ENCODE results near the gene ALS2CL. TPM values are rescaled to one million over a fixed set of nuclear protein-coding genes. Genes with fewer than 3 reads are reported as not detected.

Gene ALS2CL
- total RNA-seq, 4 donors from 2014 or later, result 4.8 to 10.4 (median 9.6) TPM

DNA sequence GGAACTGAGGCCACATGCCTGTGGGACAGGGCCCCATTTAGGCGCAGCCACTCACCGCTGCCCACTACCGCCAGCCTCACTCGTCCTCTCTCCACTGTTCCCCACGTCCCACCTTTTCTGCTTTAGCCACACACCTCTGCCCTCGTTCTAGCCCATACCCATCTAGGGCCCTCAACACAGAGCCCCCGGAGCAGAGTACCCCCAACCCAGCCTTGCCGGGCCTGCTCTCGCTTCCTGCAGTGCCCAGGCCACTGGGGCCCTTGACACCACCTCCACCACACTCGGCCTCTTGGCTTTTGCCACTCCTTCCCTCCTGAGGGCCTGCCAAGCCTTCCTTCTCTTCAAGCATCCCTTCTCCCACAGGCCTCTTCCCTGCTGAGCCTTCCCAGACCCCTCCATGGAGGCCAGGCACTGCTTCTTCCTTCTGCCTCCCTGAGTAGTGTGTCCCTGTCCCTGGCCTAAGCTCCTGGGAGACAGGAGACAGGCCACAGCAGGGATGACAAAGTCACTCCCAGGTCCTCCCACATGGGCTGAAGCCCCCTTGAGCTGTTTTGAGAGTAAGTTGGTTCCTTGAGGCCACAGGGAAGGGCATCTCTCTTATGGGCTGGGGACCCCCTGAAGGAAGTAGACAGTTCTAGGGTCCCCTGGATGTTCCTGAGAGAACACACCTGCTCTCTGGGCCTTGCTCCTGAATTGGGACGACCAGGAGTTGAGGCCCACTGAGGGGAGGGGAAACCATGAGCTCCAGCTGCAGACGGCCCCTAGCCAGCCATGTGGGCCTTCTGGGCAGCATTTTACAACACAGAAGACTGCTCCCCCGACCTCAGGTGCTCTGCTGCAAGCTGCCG, 19.8 kb upstream of the ALS2CL start:
- Histone ChIP-seq H3K27me3 (peaks cover 22% of the 10 kb centered on the region), H3K4me3 (no peak overlapping the region), H3K36me3 (no peaks in the 10 kb centered on the region), H3K27ac (no peak overlapping the region), H3K4me1 (no peaks in the 10 kb centered on the region), H3K9me3 (no peaks in the 10 kb centered on the region)
- 82 to 84% methylated on average over 5 to 10 of the region's 14 CpGs for WGBS, 2 donors (ENCODE audit: low coverage in 1 of 2)
- TF ChIP-seq POLR2AphosphoS5 (IDR thresholded peaks at IDR 0.05) (no peak), EP300 (IDR thresholded peaks at IDR 0.05) (no peak), POLR2A (IDR thresholded peaks at IDR 0.05) (no peak)
- TF ChIP-seq, protein P1, sequence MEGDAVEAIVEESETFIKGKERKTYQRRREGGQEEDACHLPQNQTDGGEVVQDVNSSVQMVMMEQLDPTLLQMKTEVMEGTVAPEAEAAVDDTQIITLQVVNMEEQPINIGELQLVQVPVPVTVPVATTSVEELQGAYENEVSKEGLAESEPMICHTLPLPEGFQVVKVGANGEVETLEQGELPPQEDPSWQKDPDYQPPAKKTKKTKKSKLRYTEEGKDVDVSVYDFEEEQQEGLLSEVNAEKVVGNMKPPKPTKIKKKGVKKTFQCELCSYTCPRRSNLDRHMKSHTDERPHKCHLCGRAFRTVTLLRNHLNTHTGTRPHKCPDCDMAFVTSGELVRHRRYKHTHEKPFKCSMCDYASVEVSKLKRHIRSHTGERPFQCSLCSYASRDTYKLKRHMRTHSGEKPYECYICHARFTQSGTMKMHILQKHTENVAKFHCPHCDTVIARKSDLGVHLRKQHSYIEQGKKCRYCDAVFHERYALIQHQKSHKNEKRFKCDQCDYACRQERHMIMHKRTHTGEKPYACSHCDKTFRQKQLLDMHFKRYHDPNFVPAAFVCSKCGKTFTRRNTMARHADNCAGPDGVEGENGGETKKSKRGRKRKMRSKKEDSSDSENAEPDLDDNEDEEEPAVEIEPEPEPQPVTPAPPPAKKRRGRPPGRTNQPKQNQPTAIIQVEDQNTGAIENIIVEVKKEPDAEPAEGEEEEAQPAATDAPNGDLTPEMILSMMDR (IDR thresholded peaks at IDR 0.05), result no peak
- no peak for ATAC-seq

DNA sequence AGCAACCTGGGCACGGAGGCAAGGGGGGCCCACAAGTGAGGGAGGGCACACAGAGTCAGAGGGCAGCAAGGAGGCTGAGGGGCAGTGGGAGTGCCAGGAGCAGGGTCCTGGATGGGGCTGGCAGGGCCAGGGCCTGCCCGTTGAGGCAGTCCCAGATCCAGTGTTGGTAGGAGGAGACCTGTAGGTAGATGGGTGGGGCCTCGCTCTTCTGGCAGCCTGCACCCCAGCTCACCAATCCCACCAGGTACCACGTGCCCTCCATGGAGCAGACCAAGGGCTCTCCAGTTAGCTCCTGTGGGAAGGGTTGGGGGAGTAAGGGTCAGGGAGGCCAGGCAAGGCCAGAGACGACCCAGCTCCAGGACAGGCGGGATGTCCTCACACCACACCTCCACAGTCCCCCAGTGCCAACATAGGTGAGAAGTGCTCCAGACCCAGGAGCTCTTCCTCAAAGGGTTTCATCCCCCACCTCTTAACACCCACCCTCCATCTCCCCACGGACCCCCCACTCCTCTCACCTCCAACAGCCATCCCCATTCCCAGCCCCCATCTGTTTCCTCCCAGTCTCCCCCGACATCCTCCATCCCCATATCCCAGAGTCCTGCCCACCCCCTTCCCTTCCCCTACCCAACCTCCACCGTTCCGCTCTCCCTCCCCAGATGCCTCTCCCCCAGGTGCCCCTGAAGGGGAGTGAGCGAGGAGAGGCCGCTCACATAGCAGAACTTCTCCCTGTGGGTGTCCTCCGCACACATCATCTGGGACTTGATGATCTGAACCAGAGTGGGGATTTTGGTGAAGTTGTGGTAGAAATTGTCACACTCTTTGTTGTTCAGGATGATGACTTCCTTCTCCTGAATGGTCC, 18.9 kb upstream of the ALS2CL start:
- WGBS, 2 donors (ENCODE audit: low coverage in 1 of 2), result 100% methylated on average over 1 of the region's 13 CpGs; no CpG with 5 or more reads in 1 of the 2 donors
- TF ChIP-seq POLR2AphosphoS5 (IDR thresholded peaks at IDR 0.05), result no peak
- no peak for TF ChIP-seq EP300 (IDR thresholded peaks at IDR 0.05)
- TF ChIP-seq, protein P1 (IDR thresholded peaks at IDR 0.05), result no peak
- H3K27me3 ChIP-seq, result peaks cover 13% of the 10 kb centered on the region
- no peak overlapping the region for H3K4me3 ChIP-seq
- H3K36me3 ChIP-seq, result no peaks in the 10 kb centered on the region
- no peaks in the 10 kb centered on the region for H3K9me3 ChIP-seq
- ATAC-seq, result no peak
- H3K27ac ChIP-seq, result no peak overlapping the region
- no peaks in the 10 kb centered on the region for H3K4me1 ChIP-seq

DNA sequence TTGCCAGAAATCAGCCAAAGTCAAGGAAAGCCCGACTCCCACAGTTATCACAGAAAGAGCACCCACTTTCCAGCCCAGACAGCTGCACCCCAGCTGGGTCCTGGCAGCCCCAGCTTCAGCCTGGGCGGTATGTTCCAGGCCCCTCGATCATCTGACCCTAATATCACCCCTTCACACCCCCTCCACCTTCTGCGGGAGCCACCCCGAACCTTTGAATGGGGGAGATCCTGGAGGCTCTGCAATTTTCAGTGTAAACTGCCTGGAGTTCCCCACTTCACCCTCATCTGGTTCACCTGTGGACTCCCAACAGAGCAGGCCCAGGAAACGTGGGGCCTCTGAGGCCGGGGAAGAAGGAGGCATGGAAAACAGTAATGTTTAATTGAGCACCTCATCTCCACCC, 18.3 kb upstream of the ALS2CL start:
- TF ChIP-seq, protein P1 (IDR thresholded peaks at IDR 0.05), result no peak
- TF ChIP-seq EP300 (IDR thresholded peaks at IDR 0.05) (no peak), POLR2AphosphoS5 (IDR thresholded peaks at IDR 0.05) (no peak), POLR2A (IDR thresholded peaks at IDR 0.05) (no peak)
- Histone ChIP-seq H3K36me3 (no peaks in the 10 kb centered on the region), H3K4me1 (no peaks in the 10 kb centered on the region), H3K9me3 (no peaks in the 10 kb centered on the region), H3K27me3 (peaks cover 6% of the 10 kb centered on the region), H3K4me3 (no peak overlapping the region), H3K27ac (no peak overlapping the region)
- ATAC-seq, result no peak
- WGBS, 2 donors (ENCODE audit: low coverage in 1 of 2), result no CpG with 5 or more reads among the region's 7 CpGs

DNA sequence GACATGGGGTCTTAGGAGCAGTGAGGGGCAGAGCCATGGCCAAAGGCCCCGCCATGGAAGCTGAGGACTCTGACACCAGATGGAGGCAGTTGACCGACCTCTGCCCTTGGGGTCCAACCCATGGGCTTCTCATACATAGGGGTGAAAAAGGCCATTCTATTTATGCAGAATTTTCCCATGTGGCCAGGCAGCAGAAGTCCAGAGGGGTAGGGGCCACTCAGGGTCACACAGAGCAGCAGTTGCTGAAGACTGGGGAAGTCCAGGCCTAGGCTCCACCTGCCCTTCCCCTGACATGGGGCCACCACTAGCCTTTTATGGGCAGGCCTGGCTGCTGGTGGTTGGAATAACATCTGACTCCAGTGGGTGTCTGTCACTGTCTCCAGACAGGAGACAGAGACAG, 17.8 kb upstream of the ALS2CL start:
- H3K9me3 ChIP-seq, result no peaks in the 10 kb centered on the region
- no peak overlapping the region for H3K4me3 ChIP-seq
- H3K4me1 ChIP-seq, result no peaks in the 10 kb centered on the region
- H3K27me3 ChIP-seq, result peaks cover 5% of the 10 kb centered on the region
- TF ChIP-seq EP300 (IDR thresholded peaks at IDR 0.05), result no peak
- WGBS, 2 donors (ENCODE audit: low coverage in 1 of 2), result no CpG with 5 or more reads among the region's 2 CpGs
- no peaks in the 10 kb centered on the region for H3K36me3 ChIP-seq
- ATAC-seq, result no peak
- no peak overlapping the region for H3K27ac ChIP-seq

DNA sequence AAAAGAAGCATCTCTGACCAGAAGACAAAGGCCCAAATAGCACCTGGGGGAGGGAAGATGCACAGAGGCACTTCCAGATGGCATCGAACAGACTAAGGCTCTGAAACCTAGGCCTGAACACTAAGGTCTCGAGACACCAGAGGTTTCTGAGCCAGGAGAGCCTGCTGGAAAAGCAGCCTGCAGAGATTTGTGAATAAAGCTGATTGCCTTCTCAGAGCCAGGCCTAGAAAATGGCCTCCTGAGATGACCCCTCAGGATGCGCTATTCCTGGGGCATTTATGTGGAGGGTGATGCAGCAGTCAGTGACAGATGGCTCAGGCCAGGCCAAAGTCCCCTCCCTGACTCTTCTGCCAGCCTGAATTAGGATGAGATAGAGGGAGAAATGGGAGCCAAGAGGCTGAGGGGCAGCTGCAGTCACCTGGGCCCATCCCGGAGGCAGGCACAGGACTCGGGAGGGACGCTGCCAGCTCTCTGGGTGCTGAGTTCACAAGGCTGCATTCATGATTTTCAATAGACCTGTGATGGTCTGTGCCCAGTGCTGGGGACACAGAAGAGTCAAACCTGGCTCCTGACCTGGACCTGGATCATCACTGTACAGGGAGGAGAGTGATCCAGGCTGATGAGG, 17.3 kb upstream of the ALS2CL start:
- ATAC-seq, result no peak
- H3K4me1 ChIP-seq, result no peaks in the 10 kb centered on the region
- TF ChIP-seq, protein P1 (IDR thresholded peaks at IDR 0.05), result no peak
- TF ChIP-seq POLR2AphosphoS5 (IDR thresholded peaks at IDR 0.05), result no peak
- no peak for TF ChIP-seq POLR2A (IDR thresholded peaks at IDR 0.05)
- TF ChIP-seq EP300 (IDR thresholded peaks at IDR 0.05), result no peak
- no peaks in the 10 kb centered on the region for H3K36me3 ChIP-seq
- H3K4me3 ChIP-seq, result no peak overlapping the region
- peaks cover 5% of the 10 kb centered on the region for H3K27me3 ChIP-seq
- H3K9me3 ChIP-seq, result no peaks in the 10 kb centered on the region
- 100% methylated on average over 1 of the region's 6 CpGs; no CpG with 5 or more reads in 1 of the 2 donors for WGBS, 2 donors (ENCODE audit: low coverage in 1 of 2)
- H3K27ac ChIP-seq, result no peak overlapping the region

Measured in gastroesophageal sphincter (tissue), 4 donors.